H1 (cell line): ENCODE data around the gene MIEF2. TPM values are rescaled to one million over a fixed set of nuclear protein-coding genes. Genes with fewer than 3 reads are reported as not detected.

ENCODE experiments used
- CTCF ChIA-PET: fragments of 300-600 bp; sonication (Branson Sonifier 250); formaldehyde crosslinking; loops from one replicate; lab custom pipeline; 2021; ENCODE audit not compliant: partially characterized antibody; lab: Charles Lee
- POLR2A ChIA-PET: fragments of 300-600 bp; sonication (Branson Sonifier 250); formaldehyde crosslinking; loops from one replicate; lab custom pipeline; 2021; ENCODE audit warnings: inconsistent platforms; ENCODE audit not compliant: partially characterized antibody; lab: Charles Lee
- DNase-seq, 2 experiments: peaks; one replicate each; pipeline versions ENCODE4 v3.0.0 to v3.0.0-alpha.2; 2010 to 2022; ENCODE audit warnings: low spot score in 2 of 2, low read depth in 1 of 2, mixed read lengths in 1 of 2
- FAIRE-seq: peaks from 2 replicates; lab custom pipeline; 2011; peaks lifted over from hg19 to GRCh38; lab: Jason Lieb, UNC
- H2AFZ ChIP-seq: 2 replicates; pipeline ENCODE4 v1.8.1; 2012; ENCODE audit warnings: low read length, inconsistent platforms
- H2AK5ac ChIP-seq: 2 replicates; pipeline ENCODE4 v1.6.1; 2013; ENCODE audit warnings: low read depth, low read length
- H2BK120ac ChIP-seq: replicated peaks from 2 replicates; pipeline ENCODE3; 2013; ENCODE audit warnings: low read depth, low read length, inconsistent platforms
- H2BK12ac ChIP-seq: 2 replicates; pipeline ENCODE4 v1.6.1; 2013; ENCODE audit warnings: low read depth, low read length
- H2BK15ac ChIP-seq: 2 replicates; pipeline ENCODE4 v1.6.1; 2013; ENCODE audit warnings: low read length
- H2BK20ac ChIP-seq: 2 replicates; pipeline ENCODE4 v1.6.1; 2013; ENCODE audit warnings: low read length
- H2BK5ac ChIP-seq: 2 replicates; pipeline ENCODE4 v1.6.1; 2013; ENCODE audit warnings: low read depth, low read length
- H3K14ac ChIP-seq: 2 replicates; pipeline ENCODE4 v1.6.1; 2013; ENCODE audit warnings: inconsistent platforms; ENCODE audit not compliant: insufficient read length
- H3K18ac ChIP-seq: 2 replicates; pipeline ENCODE4 v1.6.1; 2013; ENCODE audit warnings: low read length; ENCODE audit errors: extremely low read depth
- H3K23ac ChIP-seq: 2 replicates; pipeline ENCODE4 v1.6.1; 2013; ENCODE audit warnings: inconsistent platforms; ENCODE audit not compliant: insufficient read length
- H3K23me2 ChIP-seq: 2 replicates; pipeline ENCODE4 v1.6.1; 2013; ENCODE audit warnings: low read depth, low read length
- H3K27ac ChIP-seq: 2 replicates; pipeline ENCODE4 v1.6.1; 2011; ENCODE audit warnings: low read depth, low read length, inconsistent platforms
- H3K27me3 ChIP-seq, 4 experiments: replicated peaks in 1 of 4; 1 replicate in 1 of 4; 2 replicates in 3 of 4; pipeline versions ENCODE4 v1.6.1 to v1.8.1; 2011 to 2013; ENCODE audit warnings: low read length in 3 of 4, mild to moderate bottlenecking in 3 of 4, inconsistent platforms in 2 of 4, mixed read lengths in 2 of 4, moderate library complexity in 1 of 4; ENCODE audit not compliant: control insufficient read depth in 3 of 4, insufficient read depth in 3 of 4; ENCODE audit errors: extremely low read depth in 1 of 4
- H3K36me3 ChIP-seq, 4 experiments: 2 replicates each; pipeline versions ENCODE4 v1.6.1 to v1.8.1; 2011 to 2013; ENCODE audit warnings: mild to moderate bottlenecking in 4 of 4, low read length in 3 of 4, moderate library complexity in 2 of 4, control low read depth in 1 of 4, inconsistent platforms in 1 of 4; ENCODE audit not compliant: insufficient read depth in 4 of 4, control insufficient read depth in 2 of 4
- H3K4ac ChIP-seq: replicated peaks from 2 replicates; pipeline ENCODE3; 2013; ENCODE audit warnings: low read length, low read depth, mixed read lengths, inconsistent platforms; ENCODE audit not compliant: insufficient read length
- H3K4me1 ChIP-seq, 4 experiments: replicated peaks in 1 of 4; 1 replicate in 1 of 4; 2 replicates in 3 of 4; pipeline versions ENCODE4 v1.6.1 to v1.8.1; 2011 to 2013; ENCODE audit warnings: low read length in 3 of 4, inconsistent platforms in 2 of 4, mixed read lengths in 1 of 4; ENCODE audit not compliant: insufficient read depth in 4 of 4, control insufficient read depth in 3 of 4
- H3K4me2 ChIP-seq, 2 experiments: 2 replicates each; pipeline versions ENCODE4 v1.6.1 to v1.8.1; 2011 to 2013; ENCODE audit warnings: low read depth in 2 of 2, low read length in 2 of 2, control low read depth in 1 of 2, inconsistent platforms in 1 of 2, mild to moderate bottlenecking in 1 of 2; ENCODE audit not compliant: insufficient read depth in 1 of 2
- H3K4me3 ChIP-seq, 4 experiments: fragments of 200-600, 300-600 bp in 1 of 4; sonication (generic), shearing (Covaris generic), sonication (Bioruptor Twin) in 1 of 4; 2 replicates each; pipeline versions ENCODE4 v1.5.1 to v1.8.1; 2011 to 2016; ENCODE audit warnings: low read length in 4 of 4, low read depth in 3 of 4, control low read depth in 2 of 4, inconsistent platforms in 2 of 4, mild to moderate bottlenecking in 2 of 4, mixed read lengths in 1 of 4, moderate library complexity in 1 of 4; ENCODE audit not compliant: insufficient read depth in 2 of 4; ENCODE audit errors: extremely low read depth in 1 of 4
- H3K56ac ChIP-seq: replicated peaks from 2 replicates; pipeline ENCODE3; 2013; ENCODE audit warnings: low read depth, mild to moderate bottlenecking, mixed read lengths, low read length, inconsistent platforms; ENCODE audit not compliant: insufficient read length
- H3K79me1 ChIP-seq: 2 replicates; pipeline ENCODE4 v1.6.1; 2013; ENCODE audit warnings: low read depth, low read length, control low read depth
- H3K79me2 ChIP-seq, 2 experiments: 2 replicates each; pipeline versions ENCODE4 v1.6.1 to v1.8.1; 2012 to 2013; ENCODE audit warnings: low read length in 2 of 2, mild to moderate bottlenecking in 2 of 2, inconsistent platforms in 1 of 2; ENCODE audit not compliant: insufficient read depth in 2 of 2, control insufficient read depth in 1 of 2
- H3K9ac ChIP-seq, 4 experiments: replicated peaks in 1 of 4; 1 replicate in 1 of 4; 2 replicates in 3 of 4; pipeline versions ENCODE4 v1.6.1 to v1.8.1; 2011 to 2013; ENCODE audit warnings: low read depth in 3 of 4, low read length in 3 of 4, control low read depth in 2 of 4, mild to moderate bottlenecking in 2 of 4, moderate library complexity in 2 of 4, inconsistent platforms in 1 of 4; ENCODE audit errors: extremely low read depth in 1 of 4
- H3K9me3 ChIP-seq, 2 experiments: 2 replicates each; pipeline versions ENCODE4 v1.6.1 to v1.8.1; 2012 to 2013; ENCODE audit warnings: mild to moderate bottlenecking in 2 of 2, moderate library complexity in 2 of 2, control low read depth in 1 of 2, inconsistent platforms in 1 of 2, low read depth in 1 of 2, low read length in 1 of 2, mixed read lengths in 1 of 2; ENCODE audit not compliant: insufficient read depth in 2 of 2
- H4K20me1 ChIP-seq, 2 experiments: replicated peaks in 1 of 2; 2 replicates each; pipeline versions ENCODE3 to v1.8.1; 2011 to 2013; ENCODE audit warnings: inconsistent platforms in 2 of 2, low read length in 2 of 2, mild to moderate bottlenecking in 1 of 2; ENCODE audit not compliant: insufficient read depth in 2 of 2, control insufficient read depth in 1 of 2
- H4K5ac ChIP-seq: 2 replicates; pipeline ENCODE4 v1.6.1; 2013; ENCODE audit warnings: low read length, low read depth, mixed read lengths, inconsistent platforms; ENCODE audit not compliant: insufficient read length
- H4K8ac ChIP-seq: 2 replicates; pipeline ENCODE4 v1.8.0; 2013; ENCODE audit warnings: mild to moderate bottlenecking, moderate library complexity, low read length, inconsistent platforms; ENCODE audit not compliant: insufficient read depth; ENCODE audit errors: extremely low read depth
- H4K91ac ChIP-seq: replicated peaks from 2 replicates; pipeline ENCODE3; 2013; ENCODE audit warnings: low read length, mixed read lengths, inconsistent platforms; ENCODE audit not compliant: insufficient read length
- BCL11A ChIP-seq, 2 experiments: IDR thresholded peaks; one replicate each; pipeline ENCODE4 v1.6.1; 2011; ENCODE audit warnings: low read depth in 2 of 2, low read length in 2 of 2, mild to moderate bottlenecking in 2 of 2
- GABPA ChIP-seq: IDR thresholded peaks from 2 replicates; pipeline ENCODE4 v1.6.1; 2011; ENCODE audit warnings: mild to moderate bottlenecking, low read length, moderate library complexity, borderline replicate concordance; ENCODE audit not compliant: insufficient read depth
- RNF2 ChIP-seq: fragments of 200-900, 300-1000 bp; sonication (generic); IDR thresholded peaks from 2 replicates; pipeline ENCODE4 v1.7.1; 2016; ENCODE audit warnings: borderline replicate concordance, low read depth, mild to moderate bottlenecking, antibody characterized with exemption, low read length; ENCODE audit not compliant: poor library complexity, severe bottlenecking; ENCODE audit errors: missing control alignments
- SIX5 ChIP-seq: IDR thresholded peaks from 2 replicates; pipeline ENCODE4 v1.6.1; 2011; ENCODE audit warnings: mild to moderate bottlenecking, low read depth, low read length
- WGBS, 2 experiments: shearing (Covaris generic) in 1 of 2; methylation state at CpG; one replicate each; pipeline versions ENCODE4 v1.1.6 to v1.1.7; 2013 to 2015; ENCODE audit warnings: low lambda C conversion rate in 2 of 2, mixed read lengths in 2 of 2, inconsistent platforms in 1 of 2, low coverage in 1 of 2, missing lambda C conversion rate in 1 of 2; ENCODE audit not compliant: insufficient replicate concordance in 2 of 2, insufficient coverage in 1 of 2, insufficient read length in 1 of 2; ENCODE audit errors: extremely low coverage in 1 of 2, missing lambda C conversion rate in 1 of 2; 5-methylcytosine and 5-hydroxymethylcytosine counted together
- polyA plus RNA-seq, 7 experiments: library from polyadenylated mRNA; depleted of rRNA in 3 of 7; stranded (reverse) in 5 of 7; unstranded in 2 of 7; fragments of >200 nt in 5 of 7; fragments of 200-250 nt in 2 of 7; gene quantifications; 1 replicate in 5 of 7; 2 replicates in 1 of 7; 4 replicates in 1 of 7; pipeline versions ENCODE4 v1.2.1 to v1.2.3, GENCODE V29; 2011 to 2013; ENCODE audit warnings: missing spikeins in 2 of 7, mixed read lengths in 2 of 7
- total RNA-seq: library from RNA; stranded (reverse); fragmentation: NEBNext Ultra II Directional; extraction: Animal tissue kit (Norgen Biotek cat#: 25700); gene quantifications from 2 replicates; pipeline ENCODE4 v1.2.1, GENCODE V29; 2021

MIEF2 gene
- total and polyA plus RNA-seq, 2 of the 8 experiments (the other 6 are each of a cell fraction or from before 2014, with no cell fraction given): 9.9 to 24.9 TPM

DNA sequence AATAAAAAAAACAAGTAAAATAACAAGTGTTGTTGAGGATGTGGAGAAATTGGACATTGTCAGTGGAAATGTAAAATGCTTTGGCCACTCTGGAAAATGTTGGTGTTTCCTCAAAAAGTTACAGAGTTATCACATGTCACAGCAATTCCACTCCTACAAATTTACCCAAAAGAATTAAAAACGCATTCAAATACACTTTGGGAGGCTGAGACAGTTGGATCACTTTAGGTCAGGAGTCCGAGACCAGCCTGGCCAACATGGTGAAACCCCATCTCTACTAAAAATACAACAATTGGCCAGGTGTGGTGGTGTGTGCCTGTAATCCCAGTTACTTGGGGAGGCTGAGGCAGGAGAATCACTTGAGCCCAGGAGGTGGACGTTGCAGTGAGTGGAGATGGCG is 48.7 kb downstream of the MIEF2 start:
- Histone ChIP-seq H3K14ac (no peak overlapping the region), H2BK20ac (no peak overlapping the region), H4K5ac (no peak overlapping the region), H2AK5ac (no peak overlapping the region), H3K4me3 (no peak overlapping the region), H3K23ac (no peak overlapping the region), H4K8ac (no peak overlapping the region), H3K9me3 (no peaks in the 10 kb centered on the region)
- TF ChIP-seq SIX5 (no peak), BCL11A (IDR thresholded peaks at IDR 0.05; ENCODE audit: low read depth in 2 of 2, low read length in 2 of 2) (no peak), GABPA (no peak), RNF2 (no peak)
- TF ChIP-seq, all 59 proteins: peak for 0
- no peak overlapping the region for H3K27ac ChIP-seq
- no peak overlapping the region for H3K56ac ChIP-seq
- no peak overlapping the region for H3K9ac ChIP-seq
- no peak overlapping the region for H2BK15ac ChIP-seq
- no peak for FAIRE-seq
- H3K18ac ChIP-seq: no peak overlapping the region
- H3K27me3 ChIP-seq: no peaks in the 10 kb centered on the region
- DNase-seq: no peak
- peaks cover 4 to 5% of the 10 kb centered on the region in 2 experiments for H4K20me1 ChIP-seq
- no peak overlapping the region for H2AFZ ChIP-seq
- no peak overlapping the region for H2BK12ac ChIP-seq
- H4K91ac ChIP-seq: no peak overlapping the region
- H2BK5ac ChIP-seq: no peak overlapping the region
- H3K36me3 ChIP-seq: peaks cover 15 to 66% (median 41%) of the 10 kb centered on the region in 4 experiments
- H3K79me1 ChIP-seq: peaks cover 8% of the 10 kb centered on the region
- H3K4me2 ChIP-seq: no peak overlapping the region
- no peak overlapping the region for H3K4ac ChIP-seq
- H3K23me2 ChIP-seq: peaks cover 4% of the 10 kb centered on the region
- H2BK120ac ChIP-seq: no peak overlapping the region
- ChIA-PET CTCF (no interaction called here), POLR2A (no interaction called here)
- H3K4me1 ChIP-seq: peaks cover 0 to 2% (median under 1%) of the 10 kb centered on the region in 4 experiments; a peak in 3 of 7 replicates
- peaks cover 17 to 40% of the 10 kb centered on the region in 2 experiments for H3K79me2 ChIP-seq
- 94% methylated on average over 4 of the region's 4 CpGs; no CpG with 5 or more reads in 1 of the 2 experiments for WGBS, 2 experiments
